G401 (cell line): ENCODE results near the gene SPRTN. TPM values are rescaled to one million over a fixed set of nuclear protein-coding genes. Genes with fewer than 3 reads are reported as not detected.
"Not testable (repeated sequence)": the region's sequence is repeated elsewhere in the genome, so short reads cannot be mapped to it uniquely, and the experiment has no call there.

Experiments
- DNase-seq: peaks from one replicate; pipeline ENCODE4 v3.0.0-alpha.2; 2015; ENCODE audit warnings: low spot score
- in situ Hi-C: cut with HindIII; loops from 2 replicates; pipeline ENCODE4 v1.10.0; 2016; ENCODE audit warnings: low sequenced_read_pairs, mixed read lengths
- total RNA-seq: library from RNA; depleted of rRNA; stranded (reverse); fragments of >200 nt; shearing (Covaris generic); gene quantifications from 2 replicates; pipeline ENCODE4 v1.2.3, GENCODE V29; 2014

SPRTN gene
- total RNA-seq, 1 experiment from 2014 or later, result 12.0 TPM

GRCh38 chr1:231334952-231335351, 3.1 kb upstream of the SPRTN start:
- no peak for DNase-seq
- in situ Hi-C loops, result no loop called here

DNA sequence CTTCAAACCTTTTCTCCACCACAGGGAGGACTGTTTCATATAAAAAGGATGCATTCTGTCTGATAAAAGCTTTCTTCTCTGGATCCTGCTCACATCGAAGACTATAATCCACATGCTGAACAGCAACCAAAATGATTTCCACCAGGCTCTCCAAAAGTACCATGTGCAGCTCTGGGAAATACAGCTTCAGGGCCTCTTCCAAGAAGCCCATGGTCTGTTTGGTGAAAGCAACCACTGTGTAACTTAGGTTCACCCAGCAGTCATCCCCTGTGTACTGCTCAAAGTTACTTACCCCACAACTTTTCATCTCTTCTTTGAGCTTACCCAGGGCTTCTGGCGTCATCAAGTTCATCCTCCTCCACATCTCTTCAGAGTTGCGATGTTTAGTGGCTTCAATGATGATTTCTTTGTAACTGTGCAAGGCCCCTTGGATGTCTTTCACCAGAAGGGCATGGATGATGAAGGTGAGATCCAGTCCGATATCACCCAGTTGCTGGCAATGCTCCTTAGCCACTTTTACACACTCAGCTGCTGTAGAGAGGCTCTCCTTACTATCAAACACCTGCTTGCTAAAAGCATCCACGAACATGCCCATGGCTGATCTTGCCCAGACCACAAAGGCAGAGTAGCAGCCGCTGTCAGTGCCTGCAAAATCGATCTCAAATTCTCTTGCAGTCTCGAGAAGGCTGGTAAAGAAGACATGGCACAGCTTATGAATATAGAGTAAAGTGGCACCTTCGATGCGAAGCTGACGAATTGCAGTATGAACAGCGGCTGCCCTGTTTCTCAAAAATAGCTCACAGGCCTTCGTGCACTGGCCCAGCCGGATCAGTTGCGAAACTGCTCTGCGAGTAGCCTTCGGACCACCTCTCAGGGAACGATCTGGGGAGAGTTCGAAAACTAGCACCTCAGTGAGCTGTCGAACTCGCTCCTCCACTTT, 2.2 kb upstream of the SPRTN start:
- in situ Hi-C loops, result no loop called here
- DNase-seq, result no peak

DNA sequence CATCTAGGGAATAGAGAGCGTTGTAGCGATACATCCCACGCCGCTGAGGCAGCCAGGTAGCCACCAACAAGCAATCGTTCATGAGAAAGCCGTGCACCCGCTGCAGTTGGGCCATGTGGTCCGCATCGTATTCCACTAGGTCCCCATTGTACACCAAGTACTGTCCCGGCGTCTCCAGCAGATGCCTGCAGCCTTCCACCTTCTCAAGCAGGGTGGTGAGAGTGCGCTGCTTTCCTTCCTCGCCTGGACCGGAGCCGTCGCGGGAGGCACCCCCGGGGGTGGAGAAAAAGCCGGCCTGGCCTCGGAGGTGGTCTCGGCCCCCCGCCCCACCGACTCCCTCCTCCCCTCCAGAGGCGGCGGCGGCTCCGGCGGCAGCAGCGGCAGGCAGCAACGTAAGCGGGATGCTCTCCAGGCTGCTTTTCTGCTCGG, 1.0 kb upstream of the SPRTN start:
- in situ Hi-C loops, result no loop called here
- DNase-seq, result peak; percentile 16

DNA sequence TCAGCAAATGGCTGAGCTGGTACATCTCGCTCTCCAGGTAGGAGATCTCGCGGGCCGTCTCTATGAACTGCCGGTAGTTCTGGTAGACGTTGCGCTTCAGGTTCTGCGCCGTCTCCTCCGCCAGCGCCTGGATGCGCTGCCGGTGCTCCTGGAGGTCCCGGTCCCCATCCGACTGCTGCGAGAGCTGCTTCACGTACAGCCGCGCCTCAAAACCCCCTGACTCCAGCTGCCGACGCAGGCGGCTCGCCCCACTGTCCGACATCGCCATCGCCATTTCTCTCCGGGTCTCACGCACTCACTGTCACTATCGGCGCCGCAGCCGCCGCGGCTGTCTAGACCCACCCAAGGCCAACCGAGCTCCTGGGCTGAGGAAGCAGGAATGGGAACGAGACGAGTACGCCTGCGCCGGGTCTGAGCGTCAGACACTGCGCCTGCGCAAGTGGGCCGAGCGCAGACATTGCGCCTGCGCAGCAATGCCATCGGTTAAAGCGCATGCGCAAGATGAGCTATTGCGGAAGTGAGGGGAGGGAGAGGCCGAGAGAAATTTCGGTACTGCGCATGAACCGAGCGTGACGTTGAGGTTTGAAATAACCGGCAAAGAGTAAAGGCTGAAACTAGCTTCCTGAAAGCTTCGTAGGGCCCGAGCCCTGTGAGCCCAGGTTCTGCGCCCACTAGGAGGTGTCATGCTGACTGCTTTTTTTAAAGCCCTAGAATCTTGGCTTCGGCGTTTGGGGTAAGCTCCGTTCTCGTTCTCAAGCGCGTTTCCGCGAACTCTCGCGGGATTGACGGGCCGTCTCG, 422 bp upstream of the SPRTN start, which contains the start of gene EXOC8:
Gene EXOC8, minus strand, starts transcription at position 381 of the 798 bp plus-strand sequence. Its CDS starts 107 bp downstream, at position 274.
- peak; percentile 97 for DNase-seq
- in situ Hi-C loops, result no loop called here

DNA sequence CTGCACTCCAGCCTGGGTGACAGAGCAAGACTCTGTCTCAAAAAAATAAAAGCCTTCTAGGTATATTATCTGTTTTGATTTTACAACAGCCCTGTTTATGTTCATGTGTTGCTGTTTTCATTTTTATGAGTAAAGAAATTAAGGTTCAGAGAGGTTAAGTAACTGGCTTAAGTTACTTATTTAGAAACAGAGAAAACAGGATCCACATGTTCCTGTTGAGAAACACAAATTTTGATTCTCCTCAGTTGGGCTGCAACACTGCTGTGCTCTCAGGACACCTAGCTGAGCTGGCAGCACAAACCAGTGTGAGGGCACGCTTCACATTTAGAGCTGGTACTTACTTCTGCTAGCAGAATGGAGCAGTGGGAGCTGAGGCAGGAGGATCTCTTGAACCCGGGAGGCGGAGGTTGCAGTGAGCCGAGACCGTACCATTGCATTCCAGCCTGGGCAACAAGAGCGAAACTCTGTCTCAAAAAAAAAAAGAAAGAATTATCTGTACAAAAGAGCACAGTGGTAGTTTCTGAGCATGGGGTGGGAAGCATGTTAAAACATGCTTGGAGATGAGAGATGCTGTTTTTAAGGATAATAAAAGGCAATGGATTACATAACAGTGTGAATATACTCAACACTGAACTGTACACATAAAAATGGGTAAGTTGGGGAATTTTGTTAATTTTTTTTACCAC, 2.4 kb downstream of the SPRTN start:
- in situ Hi-C loops, result no loop called here

DNA sequence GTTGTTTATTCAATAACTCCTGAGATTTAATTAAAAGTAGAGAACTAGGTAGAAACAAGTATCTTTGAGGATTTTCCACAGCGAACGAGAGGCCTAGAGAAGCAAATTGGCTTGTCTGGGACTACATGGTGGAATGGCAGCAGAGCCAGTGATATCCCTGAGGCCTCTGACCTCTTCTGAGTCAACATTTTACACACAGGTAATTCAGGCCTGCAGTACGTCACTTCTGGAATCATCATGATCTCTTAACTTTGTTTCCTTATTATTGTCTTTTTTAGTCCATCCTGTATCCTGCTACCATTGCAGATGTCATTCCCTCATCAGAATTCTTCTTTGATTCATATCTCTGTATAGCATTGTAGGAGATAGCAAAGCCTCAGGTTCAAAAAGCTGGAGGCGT, 9.9 kb downstream of the SPRTN start:
- in situ Hi-C loops, result no loop called here
- DNase-seq, result no peak

More for the DNA sequence above, 2.4 kb downstream of the SPRTN start:
- no peak for DNase-seq

- in situ Hi-C loops, result no loop called here
- DNase-seq, result no peak
These were observed 10.3 kb downstream of the SPRTN start for GRCh38 chr1:231348442-231348841.

- DNase-seq, in situ Hi-C loops: not testable (repeated sequence)
These were observed 10.8 kb downstream of the SPRTN start for GRCh38 chr1:231348856-231349255.

DNA sequence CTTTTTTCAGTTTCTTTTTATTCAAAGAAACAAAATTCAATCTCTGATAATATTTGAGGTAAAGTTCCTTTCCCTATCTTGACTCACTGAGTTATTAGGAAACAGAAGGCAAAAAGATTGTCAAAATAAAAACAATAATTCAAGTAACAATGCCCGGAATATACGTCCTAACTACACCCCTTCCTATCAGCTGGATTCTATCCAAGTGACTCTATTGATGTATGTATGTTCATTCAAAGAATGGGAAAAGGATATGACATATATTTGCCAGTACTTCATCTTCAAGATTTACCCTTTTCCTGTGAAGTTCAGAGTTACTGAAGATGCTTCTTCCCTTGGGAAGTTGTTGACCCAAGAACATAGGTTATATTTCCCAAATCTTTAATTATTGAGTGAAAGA, 13.7 kb downstream of the SPRTN start:
- DNase-seq, result no peak
- in situ Hi-C loops, result loop anchor here (25.0 kb wide), 1 partner anchor 235 kb away; no protein-coding TSS in a partner anchor

DNA sequence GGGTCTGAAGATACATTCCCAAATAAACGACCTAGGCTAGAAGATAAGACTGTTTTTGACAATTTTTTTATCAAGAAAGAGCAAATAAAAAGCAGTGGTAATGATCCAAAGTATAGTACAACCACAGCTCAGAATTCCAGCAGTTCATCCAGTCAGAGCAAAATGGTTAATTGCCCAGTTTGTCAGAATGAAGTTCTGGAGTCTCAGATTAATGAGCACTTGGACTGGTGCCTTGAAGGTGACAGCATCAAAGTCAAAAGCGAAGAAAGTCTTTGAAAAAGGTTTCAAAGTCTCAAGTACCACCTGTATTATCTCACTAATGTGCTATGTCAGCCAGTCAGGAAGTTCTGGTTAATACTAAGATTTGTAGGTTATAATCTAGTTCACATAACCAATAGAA, 15.0 kb downstream of the SPRTN start:
- DNase-seq, result no peak
- in situ Hi-C loops, result loop anchor here (25.0 kb wide), 1 partner anchor 234 kb away; no protein-coding TSS in a partner anchor

- in situ Hi-C loops, result loop anchor here (25.0 kb wide), 1 partner anchor 233 kb away; no protein-coding TSS in a partner anchor
- DNase-seq, result no peak
These were observed 16.4 kb downstream of the SPRTN start for GRCh38 chr1:231354330-231355020.

- no peak for DNase-seq
- in situ Hi-C loops, result loop anchor here (25.0 kb wide), 1 partner anchor 232 kb away; no protein-coding TSS in a partner anchor
These were observed 17.1 kb downstream of the SPRTN start for GRCh38 chr1:231355171-231355570.

- DNase-seq, result no peak
- in situ Hi-C loops, result loop anchor here (25.0 kb wide), 1 partner anchor 230 kb away; no protein-coding TSS in a partner anchor
These were observed 19.2 kb downstream of the SPRTN start for GRCh38 chr1:231357187-231357772.

DNA sequence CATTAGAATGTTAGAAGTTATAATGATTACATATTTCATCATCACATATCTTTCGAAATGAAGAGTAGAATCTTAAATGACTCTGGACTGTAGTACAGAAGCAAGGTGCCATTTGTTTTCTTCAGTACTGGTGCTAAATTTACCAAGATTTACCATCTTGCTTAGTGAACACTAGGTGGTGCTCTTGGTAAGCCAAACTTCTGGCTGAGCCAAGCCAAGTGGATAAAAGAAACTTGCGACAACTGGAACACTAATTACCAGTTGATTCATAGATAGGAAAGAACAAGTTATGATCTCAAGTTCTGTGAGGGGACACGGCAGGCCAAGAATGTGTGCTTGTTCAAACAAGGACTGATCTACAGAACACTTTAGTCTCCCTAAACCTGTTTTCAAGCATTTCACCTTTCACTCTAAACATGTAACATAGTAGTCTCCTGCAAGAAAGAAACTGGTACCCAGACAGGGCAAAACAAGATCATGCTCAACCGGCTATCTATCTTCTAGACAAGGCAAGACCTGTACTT, 19.8 kb downstream of the SPRTN start:
- DNase-seq, result peak; percentile 72
- in situ Hi-C loops, result loop anchor here (25.0 kb wide), 1 partner anchor 229 kb away; no protein-coding TSS in a partner anchor

- in situ Hi-C loops, result loop anchor here (25.0 kb wide), 1 partner anchor 228 kb away; no protein-coding TSS in a partner anchor
- no peak for DNase-seq
These were observed 21.0 kb downstream of the SPRTN start for GRCh38 chr1:231359113-231359512.

DNA sequence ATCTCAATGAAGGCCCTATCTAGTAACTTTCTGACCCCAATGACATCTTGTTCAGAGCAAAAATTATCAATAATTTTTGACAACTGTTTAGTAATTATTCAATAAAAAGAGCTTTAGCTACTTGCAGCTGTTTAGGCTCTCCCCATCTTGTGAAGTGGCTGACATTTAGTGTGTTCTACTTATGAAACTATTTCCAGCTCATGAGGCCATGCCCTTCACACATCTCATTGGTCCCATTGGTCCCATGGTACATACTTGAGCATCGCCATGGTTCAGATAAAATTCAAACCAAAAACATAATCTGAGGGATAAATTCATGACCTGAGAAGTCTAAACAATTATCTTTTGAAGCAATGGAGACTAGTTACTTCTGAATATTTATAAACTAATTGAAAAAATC, 24.2 kb downstream of the SPRTN start:
- no peak for DNase-seq
- in situ Hi-C loops, result loop anchor here (25.0 kb wide), 1 partner anchor 225 kb away; no protein-coding TSS in a partner anchor

DNA sequence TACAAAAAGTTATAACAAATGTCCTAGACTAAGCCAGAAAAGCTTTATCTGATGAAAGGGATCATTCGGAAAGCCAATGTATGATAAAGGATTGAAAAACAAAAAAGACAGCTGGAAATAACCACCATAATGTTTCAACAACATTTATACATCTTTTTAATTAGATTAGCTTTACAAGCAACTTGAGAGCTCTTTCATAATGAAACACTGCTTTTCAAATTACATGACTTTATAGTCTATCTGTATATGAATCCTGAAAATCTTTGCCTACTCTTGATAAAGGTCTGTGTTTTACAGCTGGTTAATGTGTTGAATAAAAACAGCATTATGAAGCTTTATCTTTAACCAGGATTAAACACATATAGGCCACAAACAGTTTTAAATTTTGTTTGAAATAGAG, 25.5 kb downstream of the SPRTN start:
- no peak for DNase-seq
- in situ Hi-C loops, result loop anchor here (25.0 kb wide), 1 partner anchor 224 kb away; no protein-coding TSS in a partner anchor

- no peak for DNase-seq
- in situ Hi-C loops, result loop anchor here (25.0 kb wide), 1 partner anchor 223 kb away; no protein-coding TSS in a partner anchor
These were observed 26.1 kb downstream of the SPRTN start for GRCh38 chr1:231364192-231364591.
